Measurements from ENCODE around the gene ALG10B. TPM values are rescaled to one million over a fixed set of nuclear protein-coding genes. Genes with fewer than 3 reads are reported as not detected.
"Not testable (repeated sequence)": the region's sequence is repeated elsewhere in the genome, so short reads cannot be mapped to it uniquely, and the experiment has no call there.

The ALG10B gene
- total RNA-seq, 1 donor from 2014 or later: 4.8 TPM

DNA sequence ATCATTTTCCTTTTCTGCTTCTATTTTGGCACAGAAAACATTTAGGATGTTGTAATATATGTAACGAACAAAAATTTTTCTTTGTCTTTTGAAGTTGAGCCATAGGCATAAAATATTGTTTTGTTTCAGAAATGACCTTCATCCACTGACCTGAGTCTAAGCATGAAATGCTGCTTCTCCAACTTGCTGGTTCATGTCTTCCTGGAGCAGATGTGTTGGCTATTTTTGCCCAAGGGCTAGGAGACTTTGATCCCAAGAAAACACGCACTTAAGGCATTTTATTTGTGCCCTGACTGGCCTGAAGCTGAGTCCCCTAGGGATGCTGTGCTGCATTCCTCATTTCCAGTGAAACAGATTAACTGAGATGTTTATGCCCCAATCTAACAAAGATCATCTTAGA lies 27.2 kb upstream of the ALG10B start:
- no peak for DNase-seq
- TF ChIP-seq, protein P1, sequence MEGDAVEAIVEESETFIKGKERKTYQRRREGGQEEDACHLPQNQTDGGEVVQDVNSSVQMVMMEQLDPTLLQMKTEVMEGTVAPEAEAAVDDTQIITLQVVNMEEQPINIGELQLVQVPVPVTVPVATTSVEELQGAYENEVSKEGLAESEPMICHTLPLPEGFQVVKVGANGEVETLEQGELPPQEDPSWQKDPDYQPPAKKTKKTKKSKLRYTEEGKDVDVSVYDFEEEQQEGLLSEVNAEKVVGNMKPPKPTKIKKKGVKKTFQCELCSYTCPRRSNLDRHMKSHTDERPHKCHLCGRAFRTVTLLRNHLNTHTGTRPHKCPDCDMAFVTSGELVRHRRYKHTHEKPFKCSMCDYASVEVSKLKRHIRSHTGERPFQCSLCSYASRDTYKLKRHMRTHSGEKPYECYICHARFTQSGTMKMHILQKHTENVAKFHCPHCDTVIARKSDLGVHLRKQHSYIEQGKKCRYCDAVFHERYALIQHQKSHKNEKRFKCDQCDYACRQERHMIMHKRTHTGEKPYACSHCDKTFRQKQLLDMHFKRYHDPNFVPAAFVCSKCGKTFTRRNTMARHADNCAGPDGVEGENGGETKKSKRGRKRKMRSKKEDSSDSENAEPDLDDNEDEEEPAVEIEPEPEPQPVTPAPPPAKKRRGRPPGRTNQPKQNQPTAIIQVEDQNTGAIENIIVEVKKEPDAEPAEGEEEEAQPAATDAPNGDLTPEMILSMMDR (IDR thresholded peaks at IDR 0.05; ENCODE audit: borderline replicate concordance): no peak
- Histone ChIP-seq H3K4me3 (no peak overlapping the region), H3K27me3 (ENCODE audit: low read depth) (peaks cover under 1% of the 10 kb centered on the region), H3K9me3 (replicated peaks) (no peaks in the 10 kb centered on the region), H3K4me1 (no peaks in the 10 kb centered on the region), H3K27ac (replicated peaks) (no peak overlapping the region), H3K36me3 (no peaks in the 10 kb centered on the region)
- intact Hi-C loops (cut with micrococcal nuclease): no loop called here

DNA sequence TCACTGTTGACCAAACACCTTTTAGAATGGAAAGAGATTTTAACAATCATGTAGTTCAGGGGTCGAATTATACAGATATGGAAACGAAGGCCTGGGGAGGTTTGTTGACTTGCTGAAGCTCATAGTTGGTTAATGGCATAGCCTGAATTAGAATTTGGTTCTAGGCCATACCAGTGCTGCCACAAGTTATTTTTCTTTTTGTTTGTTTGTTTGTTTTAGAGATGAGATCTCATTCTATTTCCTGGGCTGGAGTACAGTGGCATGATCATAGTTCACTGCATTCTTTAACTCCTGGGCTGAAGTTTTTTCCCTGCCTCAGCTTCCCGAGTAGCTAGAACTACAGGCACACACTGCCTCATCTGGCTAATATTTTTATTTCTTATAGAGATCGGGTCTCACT lies 25.4 kb upstream of the ALG10B start:
- no peaks in the 10 kb centered on the region for H3K4me1 ChIP-seq
- TF ChIP-seq, protein P1 (IDR thresholded peaks at IDR 0.05; ENCODE audit: borderline replicate concordance): no peak
- H3K27me3 ChIP-seq (ENCODE audit: low read depth): peaks cover 10% of the 10 kb centered on the region
- no peak for DNase-seq
- no peaks in the 10 kb centered on the region for H3K9me3 ChIP-seq (replicated peaks)
- no peaks in the 10 kb centered on the region for H3K36me3 ChIP-seq
- intact Hi-C loops (cut with micrococcal nuclease): loop anchor here (10.0 kb wide), 1 partner anchor 176 kb away; no protein-coding TSS in a partner anchor
- H3K4me3 ChIP-seq: no peak overlapping the region
- H3K27ac ChIP-seq (replicated peaks): no peak overlapping the region

DNA sequence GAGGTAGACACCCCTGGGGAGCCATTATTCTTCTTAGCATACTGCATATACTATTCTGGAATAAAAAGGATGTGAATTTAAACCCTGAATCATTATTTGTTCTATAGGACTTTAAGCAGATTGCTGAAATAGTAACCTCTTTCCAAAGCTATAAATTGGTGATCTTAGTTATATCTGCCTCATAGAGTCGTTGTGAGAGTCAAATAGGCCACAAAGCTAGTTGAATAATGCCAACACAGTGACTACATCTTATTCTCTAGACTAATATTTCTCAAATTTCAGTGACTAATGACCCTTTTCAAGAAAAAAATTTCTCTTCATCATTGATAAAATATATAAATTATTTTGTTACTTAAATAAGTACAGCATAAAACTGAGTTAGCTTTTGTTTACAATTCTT lies 13.6 kb upstream of the ALG10B start:
- H3K36me3 ChIP-seq; DNase-seq; H3K4me1 ChIP-seq; H3K27ac ChIP-seq (replicated peaks); H3K4me3 ChIP-seq; intact Hi-C loops (cut with micrococcal nuclease); H3K27me3 ChIP-seq (ENCODE audit: low read depth): not testable (repeated sequence)
- H3K9me3 ChIP-seq (replicated peaks): peaks cover 22% of the 10 kb centered on the region

DNA sequence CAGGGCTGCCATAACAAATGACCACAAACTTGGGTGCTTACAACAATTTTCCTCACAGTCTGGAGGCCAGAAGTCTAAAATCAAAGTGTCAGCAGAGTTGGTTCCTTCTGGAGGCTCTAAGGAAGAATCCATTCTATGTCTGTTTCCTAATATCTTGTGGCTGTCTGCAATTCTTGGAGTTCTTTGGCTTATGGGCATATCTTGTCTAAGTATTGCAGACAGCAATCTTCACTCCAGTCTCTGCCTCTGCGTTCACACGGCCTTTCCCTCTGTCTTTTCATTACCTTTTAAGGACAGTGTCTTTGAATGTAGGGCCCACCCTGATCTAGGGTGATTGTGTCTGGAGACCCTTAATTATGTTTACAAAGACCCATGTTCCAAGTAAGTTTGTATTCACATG lies 5.4 kb downstream of the ALG10B start:
- H3K27ac ChIP-seq (replicated peaks); DNase-seq; H3K9me3 ChIP-seq (replicated peaks); H3K4me3 ChIP-seq; H3K27me3 ChIP-seq (ENCODE audit: low read depth); H3K36me3 ChIP-seq: not testable (repeated sequence)
- peaks cover 11% of the 10 kb centered on the region for H3K4me1 ChIP-seq
- intact Hi-C loops (cut with micrococcal nuclease): loop anchor here (10.0 kb wide), 2 partner anchors 593 to 953 kb away; no protein-coding TSS in a partner anchor

DNA sequence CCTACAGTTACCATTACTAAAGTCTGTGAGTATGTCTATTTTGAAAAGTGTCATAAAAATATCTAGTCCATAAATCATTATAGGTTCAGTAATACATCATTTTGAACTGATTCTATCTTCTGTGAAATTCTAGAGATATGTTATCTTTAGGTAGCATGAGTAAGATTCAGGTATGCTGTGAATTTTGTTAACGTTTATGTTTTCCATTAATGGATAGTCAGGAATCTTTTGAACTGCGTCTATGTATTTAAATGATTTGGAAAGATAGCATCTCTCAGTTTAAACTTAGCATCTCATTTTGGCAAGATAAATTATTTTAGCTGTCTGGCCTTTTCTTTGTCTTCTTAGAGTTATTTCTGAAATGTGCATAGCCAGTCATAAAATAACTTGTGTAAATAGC lies 8.3 kb downstream of the ALG10B start:
- TF ChIP-seq, protein P1 (IDR thresholded peaks at IDR 0.05; ENCODE audit: borderline replicate concordance): no peak
- H3K27ac ChIP-seq (replicated peaks): no peak overlapping the region
- no peaks in the 10 kb centered on the region for H3K27me3 ChIP-seq (ENCODE audit: low read depth)
- no peak overlapping the region for H3K4me3 ChIP-seq
- peaks cover 4% of the 10 kb centered on the region for H3K4me1 ChIP-seq
- H3K9me3 ChIP-seq (replicated peaks): no peaks in the 10 kb centered on the region
- peaks cover 2% of the 10 kb centered on the region for H3K36me3 ChIP-seq
- no peak for DNase-seq
- intact Hi-C loops (cut with micrococcal nuclease): loop anchor here (5.0 to 10.0 kb wide), 3 partner anchors 590 to 950 kb away; no protein-coding TSS in a partner anchor

DNA sequence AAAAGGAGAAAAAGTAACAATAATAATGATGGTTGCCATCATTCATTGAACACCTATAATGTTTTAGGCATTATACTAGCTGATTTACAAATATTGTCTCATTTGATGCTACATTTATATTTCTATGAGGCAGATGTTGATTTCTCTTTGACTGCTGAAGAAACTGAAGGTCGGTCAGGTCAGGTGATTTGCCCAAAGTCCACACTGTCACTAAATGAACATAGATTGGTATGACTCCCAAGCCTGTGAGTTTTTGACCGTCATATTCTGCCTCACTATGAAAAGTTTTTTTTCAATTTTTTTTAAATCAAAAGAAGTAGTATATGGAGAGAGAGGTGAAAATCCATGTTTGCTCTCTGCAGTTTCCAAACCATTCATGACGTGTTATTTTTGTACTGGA lies 10.8 kb downstream of the ALG10B start:
- TF ChIP-seq, protein P1 (IDR thresholded peaks at IDR 0.05; ENCODE audit: borderline replicate concordance): no peak
- H3K27ac ChIP-seq (replicated peaks): no peak overlapping the region
- H3K4me1 ChIP-seq: peaks cover 4% of the 10 kb centered on the region
- intact Hi-C loops (cut with micrococcal nuclease): loop anchor here (5.0 to 10.0 kb wide), 3 partner anchors 587 to 947 kb away; no protein-coding TSS in a partner anchor
- H3K4me3 ChIP-seq: no peak overlapping the region
- H3K27me3 ChIP-seq (ENCODE audit: low read depth): no peaks in the 10 kb centered on the region
- no peaks in the 10 kb centered on the region for H3K9me3 ChIP-seq (replicated peaks)
- DNase-seq: no peak
- H3K36me3 ChIP-seq: no peaks in the 10 kb centered on the region

Data from left ventricle myocardium inferior (tissue), 1 donor.